GM21576 (cell line): ENCODE measurements around the gene ZNF536.

Experiments
- ATAC-seq: cut with Tn5 transposase; IDR thresholded peaks from one replicate; pipeline ENCODE4 v1.9.1; 2021; ENCODE audit warnings: mild to moderate bottlenecking, moderate library complexity; ENCODE audit not compliant: unreplicated experiment

Gene ZNF536

GRCh38 chr19:30371960-30372824, at the start of gene ZNF536:
Gene ZNF536 (plus strand): TSS chr19:30372384. CDS start chr19:30443563, 71,179 bp downstream.
- no peak for ATAC-seq

- no peak for ATAC-seq
Measured at GRCh38 chr19:30322641-30323320, 49.4 kb upstream of the ZNF536 start.

- ATAC-seq, result no peak
Measured at GRCh38 chr19:30323904-30324303, 48.3 kb upstream of the ZNF536 start.

GRCh38 chr19:30324982-30325381, 47.2 kb upstream of the ZNF536 start:
- ATAC-seq, result no peak

- no peak for ATAC-seq
Measured at GRCh38 chr19:30325676-30326392, 46.4 kb upstream of the ZNF536 start.

- ATAC-seq, result no peak
Measured at GRCh38 chr19:30326393-30326710, 45.8 kb upstream of the ZNF536 start.

- ATAC-seq, result no peak
Measured at GRCh38 chr19:30327331-30327730, 44.9 kb upstream of the ZNF536 start.

GRCh38 chr19:30328096-30328495, 44.1 kb upstream of the ZNF536 start:
- ATAC-seq, result no peak

- ATAC-seq, result no peak
Measured at GRCh38 chr19:30330266-30330665, 41.9 kb upstream of the ZNF536 start.

GRCh38 chr19:30332445-30333234, 39.5 kb upstream of the ZNF536 start:
- ATAC-seq, result no peak

- no peak for ATAC-seq
Measured at GRCh38 chr19:30333291-30334065, 38.7 kb upstream of the ZNF536 start.

- ATAC-seq, result no peak
Measured at GRCh38 chr19:30334841-30335240, 37.3 kb upstream of the ZNF536 start.

GRCh38 chr19:30335306-30335886, 36.8 kb upstream of the ZNF536 start:
- ATAC-seq, result no peak

- no peak for ATAC-seq
Measured at GRCh38 chr19:30336290-30336689, 35.9 kb upstream of the ZNF536 start.

- ATAC-seq, result no peak
Measured at GRCh38 chr19:30338041-30338456, 34.1 kb upstream of the ZNF536 start.

- ATAC-seq, result no peak
Measured at GRCh38 chr19:30338878-30339623, 33.1 kb upstream of the ZNF536 start.

GRCh38 chr19:30339624-30340525, 32.3 kb upstream of the ZNF536 start:
- ATAC-seq, result no peak
